H9 (cell line): ENCODE data around the gene PAK2. TPM values are rescaled to one million over a fixed set of nuclear protein-coding genes. Genes with fewer than 3 reads are reported as not detected.

ENCODE experiments used
- DNase-seq: peaks from one replicate; pipeline ENCODE4 v3.0.0-alpha.2; 2017
- H2AFZ ChIP-seq: one replicate; pipeline ENCODE4 v1.6.1; 2013; ENCODE audit warnings: mild to moderate bottlenecking, low read length, control low read depth, moderate library complexity
- H2AK5ac ChIP-seq: 2 replicates; pipeline ENCODE4 v1.6.1; 2013; ENCODE audit warnings: low read length, control low read depth, mixed read lengths; ENCODE audit not compliant: insufficient read length
- H2BK120ac ChIP-seq: one replicate; pipeline ENCODE4 v1.6.1; 2013; ENCODE audit warnings: low read depth, mild to moderate bottlenecking, low read length, control low read depth, inconsistent platforms; ENCODE audit not compliant: poor library complexity, severe bottlenecking
- H2BK12ac ChIP-seq: 2 replicates; pipeline ENCODE4 v1.6.1; 2013; ENCODE audit warnings: low read length, control low read depth, mixed read lengths, low read depth; ENCODE audit not compliant: insufficient read length
- H2BK15ac ChIP-seq: 2 replicates; pipeline ENCODE4 v1.6.1; 2013; ENCODE audit warnings: low read depth, low read length, control low read depth
- H2BK20ac ChIP-seq: one replicate; pipeline ENCODE4 v1.6.1; 2013; ENCODE audit warnings: low read depth, mild to moderate bottlenecking, low read length, control low read depth, inconsistent platforms; ENCODE audit not compliant: poor library complexity, severe bottlenecking
- H2BK5ac ChIP-seq: 2 replicates; pipeline ENCODE4 v1.6.1; 2013; ENCODE audit warnings: low read length, control low read depth, mixed read lengths; ENCODE audit not compliant: insufficient read length
- H3K14ac ChIP-seq: 2 replicates; pipeline ENCODE4 v1.6.1; 2013; ENCODE audit warnings: low read length, control low read depth; ENCODE audit not compliant: insufficient read depth
- H3K18ac ChIP-seq: 2 replicates; pipeline ENCODE4 v1.6.1; 2013; ENCODE audit warnings: low read depth, mild to moderate bottlenecking, mixed read lengths, low read length, control low read depth; ENCODE audit not compliant: insufficient read length
- H3K23ac ChIP-seq: 2 replicates; pipeline ENCODE4 v1.6.1; 2013; ENCODE audit warnings: low read length, control low read depth, mixed read lengths, low read depth; ENCODE audit not compliant: insufficient read length
- H3K23me2 ChIP-seq: 2 replicates; pipeline ENCODE4 v1.6.1; 2013; ENCODE audit warnings: low read depth, mild to moderate bottlenecking, mixed read lengths, low read length, control low read depth; ENCODE audit not compliant: insufficient read length, poor library complexity, severe bottlenecking
- H3K27ac ChIP-seq: 2 replicates; pipeline ENCODE4 v1.5.1; 2013; ENCODE audit warnings: low read length, control low read depth, mixed read lengths, low read depth; ENCODE audit not compliant: insufficient read length
- H3K27me3 ChIP-seq: 2 replicates; pipeline ENCODE4 v1.6.1; 2013; ENCODE audit warnings: low read length, control low read depth, inconsistent platforms; ENCODE audit not compliant: insufficient read depth
- H3K4ac ChIP-seq: 2 replicates; pipeline ENCODE4 v1.6.1; 2013; ENCODE audit warnings: low read depth, mild to moderate bottlenecking, control low read depth, inconsistent platforms, low read length, moderate library complexity
- H3K4me1 ChIP-seq: 2 replicates; pipeline ENCODE4 v1.6.1; 2013; ENCODE audit warnings: low read length, control low read depth, inconsistent platforms; ENCODE audit not compliant: insufficient read depth
- H3K4me2 ChIP-seq: 2 replicates; pipeline ENCODE4 v1.6.1; 2013; ENCODE audit warnings: low read length, control low read depth, mixed read lengths; ENCODE audit not compliant: insufficient read length, insufficient read depth
- H3K56ac ChIP-seq: 2 replicates; pipeline ENCODE4 v1.6.1; 2013; ENCODE audit warnings: low read depth, mild to moderate bottlenecking, mixed read lengths, low read length, control low read depth; ENCODE audit not compliant: insufficient read length
- H3K79me1 ChIP-seq: 2 replicates; pipeline ENCODE4 v1.6.1; 2013; ENCODE audit warnings: low read depth, mild to moderate bottlenecking, moderate library complexity, low read length, control low read depth, inconsistent platforms; ENCODE audit not compliant: insufficient read depth, poor library complexity, severe bottlenecking
- H3K79me2 ChIP-seq: 2 replicates; pipeline ENCODE4 v1.6.1; 2013; ENCODE audit warnings: low read length, control low read depth, inconsistent platforms; ENCODE audit not compliant: insufficient read depth
- H3K9ac ChIP-seq: 2 replicates; pipeline ENCODE4 v1.6.1; 2013; ENCODE audit warnings: low read length, control low read depth, mixed read lengths; ENCODE audit not compliant: insufficient read length; ENCODE audit errors: extremely low read depth
- H3K9me3 ChIP-seq: one replicate; pipeline ENCODE4 v1.6.1; 2013; ENCODE audit warnings: low read depth, low read length, inconsistent platforms; ENCODE audit not compliant: control insufficient read depth
- H3T11ph ChIP-seq: one replicate; pipeline ENCODE4 v1.6.1; 2013; ENCODE audit warnings: mild to moderate bottlenecking, low read length, control low read depth, inconsistent platforms
- H4K20me1 ChIP-seq: one replicate; pipeline ENCODE4 v1.6.1; 2013; ENCODE audit not compliant: control insufficient read depth, insufficient read length, insufficient read depth
- H4K5ac ChIP-seq: 2 replicates; pipeline ENCODE4 v1.6.1; 2013; ENCODE audit warnings: low read depth, mild to moderate bottlenecking, mixed read lengths, low read length, control low read depth; ENCODE audit not compliant: insufficient read length
- H4K8ac ChIP-seq: replicated peaks from 2 replicates; pipeline ENCODE4 v1.6.1; 2013; ENCODE audit warnings: low read length, control low read depth, mixed read lengths, low read depth; ENCODE audit not compliant: insufficient read length
- H4K91ac ChIP-seq: 2 replicates; pipeline ENCODE4 v1.6.1; 2013; ENCODE audit warnings: low read depth, mild to moderate bottlenecking, moderate library complexity, mixed read lengths, low read length, control low read depth; ENCODE audit not compliant: insufficient read length
- H3K27ac Mint-ChIP-seq, 3 experiments: 2 replicates in 2 of 3; 3 replicates in 1 of 3; pipeline ENCODE4 v1.8.0; 2020 to 2021; ENCODE audit warnings: mixed read lengths in 3 of 3, mild to moderate bottlenecking in 1 of 3, moderate library complexity in 1 of 3
- H3K27me3 Mint-ChIP-seq: 2 replicates; pipeline ENCODE4 v1.8.0; 2021; ENCODE audit warnings: low read depth, mild to moderate bottlenecking, moderate library complexity, mixed read lengths
- H3K36me3 Mint-ChIP-seq, 3 experiments: 2 replicates in 2 of 3; 3 replicates in 1 of 3; pipeline ENCODE4 v1.8.0; 2020 to 2021; ENCODE audit warnings: low read depth in 3 of 3, mixed read lengths in 3 of 3; ENCODE audit not compliant: insufficient read depth in 1 of 3
- H3K4me1 Mint-ChIP-seq, 2 experiments: 2 replicates each; pipeline ENCODE4 v1.8.0; 2020; ENCODE audit warnings: mixed read lengths in 2 of 2
- H3K4me3 Mint-ChIP-seq, 2 experiments: 2 replicates in 1 of 2; 3 replicates in 1 of 2; pipeline ENCODE4 v1.8.0; 2020 to 2021; ENCODE audit warnings: mild to moderate bottlenecking in 2 of 2, mixed read lengths in 2 of 2, moderate library complexity in 1 of 2
- H3K9me3 Mint-ChIP-seq, 2 experiments: 2 replicates in 1 of 2; 3 replicates in 1 of 2; pipeline ENCODE4 v1.8.0; 2020; ENCODE audit warnings: mild to moderate bottlenecking in 2 of 2, mixed read lengths in 2 of 2, moderate library complexity in 1 of 2
- WGBS: extraction: QIAGEN DNeasy Blood & Tissue Kit; methylation state at CpG from one replicate; pipeline ENCODE4 v1.1.7; 2013; ENCODE audit warnings: missing lambda C conversion rate, low lambda C conversion rate, mixed read lengths; ENCODE audit not compliant: insufficient read length; ENCODE audit errors: extremely low coverage; 5-methylcytosine and 5-hydroxymethylcytosine counted together
- total RNA-seq: library from RNA; stranded (reverse); gene quantifications from 2 replicates; pipeline ENCODE4 v1.2.1, GENCODE V29; 2021
- TF ChIP-seq, protein P1 (sequence below): fragments of 200-600 bp; sonication (generic); conservative IDR thresholded peaks from 3 replicates; pipeline ENCODE4 v1.8.0; 2021; ENCODE audit warnings: antibody characterized with exemption, mild to moderate bottlenecking

The PAK2 gene
- total RNA-seq, 1 experiment from 2014 or later, result 65.7 TPM

- peak overlapping the region; percentile 89 for H3K9ac ChIP-seq
These were observed 1.0 kb downstream of the PAK2 start for GRCh38 chr3:196740481-196741248.

More at GRCh38 chr3:196740481-196741248, 1.0 kb downstream of the PAK2 start:
- peaks cover 3 to 5% of the 10 kb centered on the region in 2 experiments; a peak in 4 of 5 replicates for H3K9me3 Mint-ChIP-seq
- TF ChIP-seq, protein P1, sequence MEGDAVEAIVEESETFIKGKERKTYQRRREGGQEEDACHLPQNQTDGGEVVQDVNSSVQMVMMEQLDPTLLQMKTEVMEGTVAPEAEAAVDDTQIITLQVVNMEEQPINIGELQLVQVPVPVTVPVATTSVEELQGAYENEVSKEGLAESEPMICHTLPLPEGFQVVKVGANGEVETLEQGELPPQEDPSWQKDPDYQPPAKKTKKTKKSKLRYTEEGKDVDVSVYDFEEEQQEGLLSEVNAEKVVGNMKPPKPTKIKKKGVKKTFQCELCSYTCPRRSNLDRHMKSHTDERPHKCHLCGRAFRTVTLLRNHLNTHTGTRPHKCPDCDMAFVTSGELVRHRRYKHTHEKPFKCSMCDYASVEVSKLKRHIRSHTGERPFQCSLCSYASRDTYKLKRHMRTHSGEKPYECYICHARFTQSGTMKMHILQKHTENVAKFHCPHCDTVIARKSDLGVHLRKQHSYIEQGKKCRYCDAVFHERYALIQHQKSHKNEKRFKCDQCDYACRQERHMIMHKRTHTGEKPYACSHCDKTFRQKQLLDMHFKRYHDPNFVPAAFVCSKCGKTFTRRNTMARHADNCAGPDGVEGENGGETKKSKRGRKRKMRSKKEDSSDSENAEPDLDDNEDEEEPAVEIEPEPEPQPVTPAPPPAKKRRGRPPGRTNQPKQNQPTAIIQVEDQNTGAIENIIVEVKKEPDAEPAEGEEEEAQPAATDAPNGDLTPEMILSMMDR, result no peak
- no peaks in the 10 kb centered on the region for H4K20me1 ChIP-seq
- H2AFZ ChIP-seq, result no peak overlapping the region
- H3K79me2 ChIP-seq, result peaks cover 30% of the 10 kb centered on the region; the same call in 1 of the 2 replicates
- peak overlapping the region; percentile 20 for H3K18ac ChIP-seq
- no peak overlapping the region for H2BK15ac ChIP-seq
- peaks cover 17 to 25% of the 10 kb centered on the region in 2 experiments for H3K4me1 Mint-ChIP-seq
- H2BK120ac ChIP-seq, result no peak overlapping the region
- H2BK5ac ChIP-seq, result no peak overlapping the region
- peak overlapping the region; percentile 74; the same call in 1 of the 2 replicates for H3K14ac ChIP-seq
- H3K27ac ChIP-seq, result peak overlapping the region; percentile 12
- no peaks in the 10 kb centered on the region for H3K27me3 Mint-ChIP-seq
- H2BK12ac ChIP-seq, result no peak overlapping the region
- peaks cover 7% of the 10 kb centered on the region for H3K23me2 ChIP-seq
- no peak overlapping the region for H4K8ac ChIP-seq
- H3K9me3 ChIP-seq, result no peaks in the 10 kb centered on the region
- no peak overlapping the region for H3K56ac ChIP-seq
- no peak overlapping the region for H3K23ac ChIP-seq
- H3K27me3 ChIP-seq, result no peaks in the 10 kb centered on the region
- H3K36me3 Mint-ChIP-seq, result peaks cover 5 to 12% (median 6%) of the 10 kb centered on the region in 3 experiments; a peak in 6 of 7 replicates
- peak overlapping the region; percentile 99 for H3K4me3 Mint-ChIP-seq
- no peaks in the 10 kb centered on the region for H3K79me1 ChIP-seq
- H3K4me2 ChIP-seq, result peak overlapping the region; percentile 97
- no peak overlapping the region for H3T11ph ChIP-seq
- no peak overlapping the region for H3K4ac ChIP-seq
- DNase-seq, result no peak
- WGBS, result no CpG with 5 or more reads among the region's 30 CpGs
- H3K27ac Mint-ChIP-seq, result peak overlapping the region; percentile 99 to 100 (median 99)
- H3K4me1 ChIP-seq, result no peaks in the 10 kb centered on the region; the same call in 1 of the 2 replicates
- H4K91ac ChIP-seq, result no peak overlapping the region
- H2AK5ac ChIP-seq, result no peak overlapping the region
- H4K5ac ChIP-seq, result no peak overlapping the region
- H2BK20ac ChIP-seq, result no peak overlapping the region
